Right atrium auricular region (tissue), 2 donors: ENCODE measurements around the gene PNLIPRP3. TPM values are rescaled to one million over a fixed set of nuclear protein-coding genes. Genes with fewer than 3 reads are reported as not detected.
A peak's percentile ranks its signal among the peaks of the same experiment; 100 is the strongest.

Experiments
- DNase-seq: peaks from one replicate; pipeline ENCODE4 v3.0.0-alpha.2; 2019; ENCODE audit warnings: low spot score
- H3K27ac ChIP-seq, 2 donors: fragments of 200-600 bp; sonication (generic); 1 replicate in 1 of 2; 2 replicates in 1 of 2; pipeline ENCODE4 v1.5.1; 2016 to 2019
- H3K27me3 ChIP-seq, 2 donors: fragments of 200-600 bp; sonication (generic); one replicate each; pipeline versions ENCODE4 v1.5.1 to v1.6.0; 2017 to 2019
- H3K36me3 ChIP-seq: fragments of 200-600 bp; sonication (generic); one replicate; pipeline ENCODE4 v1.5.1; 2016
- H3K4me1 ChIP-seq, 2 donors: fragments of 200-600 bp; sonication (generic); one replicate each; pipeline versions ENCODE4 v1.5.1 to v1.6.0; 2017 to 2019
- H3K4me3 ChIP-seq, 2 donors: fragments of 200-600 bp; sonication (generic); 1 replicate in 1 of 2; 2 replicates in 1 of 2; pipeline ENCODE4 v1.5.1; 2017 to 2019; ENCODE audit warnings: mild to moderate bottlenecking in 1 of 2, moderate library complexity in 1 of 2
- H3K9me3 ChIP-seq, 2 donors: fragments of 200-600 bp; sonication (generic); one replicate each; pipeline ENCODE4 v1.5.1; 2019
- CTCF ChIP-seq, 2 donors: fragments of 200-600 bp; sonication (generic); IDR thresholded peaks; one replicate each; pipeline ENCODE4 v1.5.1; 2019; ENCODE audit warnings: antibody characterized with exemption in 2 of 2
- total RNA-seq, 2 donors: library from RNA; depleted of rRNA; stranded (reverse); fragments of >200 nt; gene quantifications; one replicate each; pipeline ENCODE4 v1.1.0, GENCODE V29; 2016

The PNLIPRP3 gene
- total RNA-seq, 2 donors from 2014 or later: not detected

GRCh38 chr10:116521424-116522290, 94.0 kb downstream of the PNLIPRP3 start:
- no peaks in the 10 kb centered on the region for H3K36me3 ChIP-seq
- H3K27ac ChIP-seq: no peak overlapping the region
- H3K4me3 ChIP-seq: no peak overlapping the region
- H3K9me3 ChIP-seq: no peaks in the 10 kb centered on the region
- H3K4me1 ChIP-seq: no peaks in the 10 kb centered on the region
- DNase-seq: no peak
- no peaks in the 10 kb centered on the region for H3K27me3 ChIP-seq
- peak; percentile 72 to 83 for TF ChIP-seq CTCF (IDR thresholded peaks at IDR 0.05)

GRCh38 chr10:116522803-116523381, 95.2 kb downstream of the PNLIPRP3 start:
- Histone ChIP-seq H3K4me1 (no peaks in the 10 kb centered on the region), H3K9me3 (no peaks in the 10 kb centered on the region), H3K27me3 (no peaks in the 10 kb centered on the region), H3K4me3 (no peak overlapping the region), H3K27ac (no peak overlapping the region), H3K36me3 (no peaks in the 10 kb centered on the region)
- no peak for TF ChIP-seq CTCF (IDR thresholded peaks at IDR 0.05)
- DNase-seq: no peak

GRCh38 chr10:116524736-116525135, 97.1 kb downstream of the PNLIPRP3 start:
- DNase-seq: no peak
- Histone ChIP-seq H3K36me3 (no peaks in the 10 kb centered on the region), H3K27me3 (no peaks in the 10 kb centered on the region), H3K4me1 (no peaks in the 10 kb centered on the region), H3K27ac (no peak overlapping the region), H3K9me3 (no peaks in the 10 kb centered on the region), H3K4me3 (no peak overlapping the region)
- TF ChIP-seq CTCF (IDR thresholded peaks at IDR 0.05): no peak

GRCh38 chr10:116526219-116526618, 98.6 kb downstream of the PNLIPRP3 start:
- DNase-seq: no peak
- H3K36me3 ChIP-seq: no peaks in the 10 kb centered on the region
- no peak overlapping the region for H3K27ac ChIP-seq
- no peaks in the 10 kb centered on the region for H3K9me3 ChIP-seq
- H3K4me3 ChIP-seq: no peak overlapping the region
- no peaks in the 10 kb centered on the region for H3K4me1 ChIP-seq
- no peaks in the 10 kb centered on the region for H3K27me3 ChIP-seq
- no peak for TF ChIP-seq CTCF (IDR thresholded peaks at IDR 0.05)

Other genes with a start within 250 kb of the PNLIPRP3 start
- gene GFRA1, start 154.6 kb upstream of the PNLIPRP3 start, total RNA-seq: 10 to 100 TPM in 1 of 2 donors, 1 to 10 TPM in 1; 9.1 to 18.7 TPM
- gene CCDC172, start 103.4 kb upstream of the PNLIPRP3 start, total RNA-seq: not detected
- not detected for gene PNLIP, start 118.1 kb downstream of the PNLIPRP3 start, total RNA-seq
- not detected for gene PNLIPRP1, start 163.1 kb downstream of the PNLIPRP3 start, total RNA-seq
- not detected for gene PNLIPRP2, start 193.1 kb downstream of the PNLIPRP3 start, total RNA-seq